Measurements from ENCODE around the gene ZNF74.
"Not testable (repeated sequence)": the region's sequence is repeated elsewhere in the genome, so short reads cannot be mapped to it uniquely, and the experiment has no call there.

Gene ZNF74

GRCh38 chr22:20415699-20416098 is 21.7 kb downstream of the ZNF74 start:
- not testable (repeated sequence) for H3K27ac ChIP-seq; DNase-seq (ENCODE audit: low read depth, low spot score)

- no peak for DNase-seq (ENCODE audit: low read depth, low spot score)
- no peak overlapping the region for H3K27ac ChIP-seq
Observed at GRCh38 chr22:20418211-20418788, 24.3 kb downstream of the ZNF74 start.

GRCh38 chr22:20419664-20419951 is 25.7 kb downstream of the ZNF74 start:
- no peak overlapping the region for H3K27ac ChIP-seq
- no peak for DNase-seq (ENCODE audit: low read depth, low spot score)

- H3K27ac ChIP-seq, result no peak overlapping the region
- no peak for DNase-seq (ENCODE audit: low read depth, low spot score)
Observed at GRCh38 chr22:20420157-20420842, 26.3 kb downstream of the ZNF74 start.

GRCh38 chr22:20421507-20421874 is 27.5 kb downstream of the ZNF74 start:
- DNase-seq (ENCODE audit: low read depth, low spot score), result no peak
- H3K27ac ChIP-seq, result no peak overlapping the region

- DNase-seq (ENCODE audit: low read depth, low spot score), result no peak
- H3K27ac ChIP-seq, result no peak overlapping the region
Observed at GRCh38 chr22:20422271-20423007, 28.5 kb downstream of the ZNF74 start.

GRCh38 chr22:20423008-20423905 is 29.3 kb downstream of the ZNF74 start:
- no peak overlapping the region for H3K27ac ChIP-seq

GRCh38 chr22:20423906-20424551 is 30.1 kb downstream of the ZNF74 start:
- DNase-seq (ENCODE audit: low read depth, low spot score), result no peak
- no peak overlapping the region for H3K27ac ChIP-seq

More at GRCh38 chr22:20423008-20423905, 29.3 kb downstream of the ZNF74 start:
- no peak for DNase-seq (ENCODE audit: low read depth, low spot score)

- no peak for DNase-seq (ENCODE audit: low read depth, low spot score)
- H3K27ac ChIP-seq, result no peak overlapping the region
Observed at GRCh38 chr22:20424568-20424931, 30.6 kb downstream of the ZNF74 start.

GRCh38 chr22:20424932-20425565 is 31.1 kb downstream of the ZNF74 start:
- H3K27ac ChIP-seq, result no peak overlapping the region
- no peak for DNase-seq (ENCODE audit: low read depth, low spot score)

GRCh38 chr22:20425566-20426258 is 31.8 kb downstream of the ZNF74 start:
- no peak for DNase-seq (ENCODE audit: low read depth, low spot score)
- no peak overlapping the region for H3K27ac ChIP-seq

GRCh38 chr22:20426259-20426615 is 32.3 kb downstream of the ZNF74 start:
- H3K27ac ChIP-seq, result no peak overlapping the region
- no peak for DNase-seq (ENCODE audit: low read depth, low spot score)

GRCh38 chr22:20427104-20427944 is 33.4 kb downstream of the ZNF74 start:
- DNase-seq (ENCODE audit: low read depth, low spot score), result no peak
- H3K27ac ChIP-seq, result no peak overlapping the region

- no peak overlapping the region for H3K27ac ChIP-seq
- no peak for DNase-seq (ENCODE audit: low read depth, low spot score)
Observed at GRCh38 chr22:20427945-20428417, 34.0 kb downstream of the ZNF74 start.

GRCh38 chr22:20428496-20429253 is 34.7 kb downstream of the ZNF74 start:
- DNase-seq (ENCODE audit: low read depth, low spot score), result no peak
- no peak overlapping the region for H3K27ac ChIP-seq

- no peak for DNase-seq (ENCODE audit: low read depth, low spot score)
- no peak overlapping the region for H3K27ac ChIP-seq
Observed at GRCh38 chr22:20429254-20430100, 35.5 kb downstream of the ZNF74 start.
